ENCODE results near the gene KDM5C. TPM values are rescaled to one million over a fixed set of nuclear protein-coding genes. Genes with fewer than 3 reads are reported as not detected.

KDM5C gene
- total RNA-seq, 1 experiment from 2014 or later = 98.7 TPM

DNA sequence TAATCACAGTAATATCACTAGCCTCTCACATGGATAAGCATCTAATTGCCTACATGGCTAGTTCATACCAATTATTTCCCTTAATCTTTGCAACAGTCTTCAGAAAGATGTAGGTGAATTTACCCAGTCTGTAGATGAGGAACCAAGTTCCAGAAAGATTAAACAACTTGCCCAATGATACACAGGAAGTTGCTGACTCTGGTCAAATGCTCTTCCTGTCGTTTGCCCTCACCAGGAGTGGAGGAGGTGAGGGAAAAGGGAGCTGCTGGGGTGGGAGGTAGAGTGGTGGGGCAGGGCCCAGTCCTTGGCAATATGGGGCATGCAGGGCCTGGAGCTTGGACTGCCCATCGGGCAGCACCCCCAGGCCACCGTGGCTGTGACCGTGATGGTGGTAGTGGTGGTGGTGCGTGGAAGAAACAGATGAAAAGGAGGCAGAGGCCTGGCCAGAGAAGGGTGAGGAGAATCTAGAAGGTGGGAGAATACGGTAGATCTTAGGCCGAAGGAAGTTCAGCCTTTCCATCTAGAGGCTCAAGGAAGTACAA is 2.3 kb upstream of the KDM5C start:
- H3K4me2 ChIP-seq (ENCODE audit: insufficient read depth, insufficient read length, low read length) = no peak overlapping the region
- no peak overlapping the region for H3K4ac ChIP-seq (ENCODE audit: low read depth, low read length)
- no peak overlapping the region for H3K27ac ChIP-seq (ENCODE audit: insufficient read length, low read depth, low read length)
- no peak overlapping the region for H3T11ph ChIP-seq (ENCODE audit: low read length)
- H3K27me3 ChIP-seq (ENCODE audit: insufficient read depth, low read length) = no peaks in the 10 kb centered on the region
- no peak overlapping the region for H4K5ac ChIP-seq (ENCODE audit: insufficient read length, low read depth, low read length)
- WGBS (ENCODE audit: extremely low coverage, insufficient read length, low lambda C conversion rate) = no CpG with 5 or more reads among the region's 7 CpGs
- no peak overlapping the region for H2AFZ ChIP-seq (ENCODE audit: low read length)
- H3K27ac Mint-ChIP-seq = no peak overlapping the region
- no peak overlapping the region for H3K56ac ChIP-seq (ENCODE audit: insufficient read length, low read depth, low read length)
- TF ChIP-seq, protein P1, sequence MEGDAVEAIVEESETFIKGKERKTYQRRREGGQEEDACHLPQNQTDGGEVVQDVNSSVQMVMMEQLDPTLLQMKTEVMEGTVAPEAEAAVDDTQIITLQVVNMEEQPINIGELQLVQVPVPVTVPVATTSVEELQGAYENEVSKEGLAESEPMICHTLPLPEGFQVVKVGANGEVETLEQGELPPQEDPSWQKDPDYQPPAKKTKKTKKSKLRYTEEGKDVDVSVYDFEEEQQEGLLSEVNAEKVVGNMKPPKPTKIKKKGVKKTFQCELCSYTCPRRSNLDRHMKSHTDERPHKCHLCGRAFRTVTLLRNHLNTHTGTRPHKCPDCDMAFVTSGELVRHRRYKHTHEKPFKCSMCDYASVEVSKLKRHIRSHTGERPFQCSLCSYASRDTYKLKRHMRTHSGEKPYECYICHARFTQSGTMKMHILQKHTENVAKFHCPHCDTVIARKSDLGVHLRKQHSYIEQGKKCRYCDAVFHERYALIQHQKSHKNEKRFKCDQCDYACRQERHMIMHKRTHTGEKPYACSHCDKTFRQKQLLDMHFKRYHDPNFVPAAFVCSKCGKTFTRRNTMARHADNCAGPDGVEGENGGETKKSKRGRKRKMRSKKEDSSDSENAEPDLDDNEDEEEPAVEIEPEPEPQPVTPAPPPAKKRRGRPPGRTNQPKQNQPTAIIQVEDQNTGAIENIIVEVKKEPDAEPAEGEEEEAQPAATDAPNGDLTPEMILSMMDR (conservative IDR thresholded peaks at IDR 0.05) = no peak
- no peaks in the 10 kb centered on the region for H4K20me1 ChIP-seq (ENCODE audit: control insufficient read depth, insufficient read depth, insufficient read length)
- H3K4me3 Mint-ChIP-seq = peak overlapping the region in 1 of 2 experiments; percentile 2; a peak in 1 of 5 replicates
- peaks cover 22% of the 10 kb centered on the region; the same call in 1 of the 2 replicates for H3K79me2 ChIP-seq (ENCODE audit: insufficient read depth, low read length)
- H3K18ac ChIP-seq (ENCODE audit: insufficient read length, low read depth, low read length) = no peak overlapping the region
- H3K4me1 ChIP-seq (ENCODE audit: insufficient read depth, low read length) = peaks cover 8% of the 10 kb centered on the region; the same call in 1 of the 2 replicates
- peaks cover 53 to 69% of the 10 kb centered on the region in 2 experiments for H3K9me3 Mint-ChIP-seq
- H2BK20ac ChIP-seq (ENCODE audit: low read depth, low read length, poor library complexity, severe bottlenecking) = no peak overlapping the region
- H2BK15ac ChIP-seq (ENCODE audit: low read depth, low read length) = no peak overlapping the region
- peaks cover 16 to 21% of the 10 kb centered on the region in 2 experiments for H3K4me1 Mint-ChIP-seq
- no peak overlapping the region for H3K14ac ChIP-seq (ENCODE audit: insufficient read depth, low read length)
- H2BK12ac ChIP-seq (ENCODE audit: insufficient read length, low read depth, low read length) = no peak overlapping the region
- no peak overlapping the region for H4K8ac ChIP-seq (replicated peaks; ENCODE audit: insufficient read length, low read depth, low read length)
- peaks cover 8% of the 10 kb centered on the region for H3K23me2 ChIP-seq (ENCODE audit: insufficient read length, low read depth, low read length, poor library complexity, severe bottlenecking)
- H3K36me3 Mint-ChIP-seq (ENCODE audit: insufficient read depth in 1 of 3, low read depth in 3 of 3) = peaks cover 10 to 25% (median 21%) of the 10 kb centered on the region in 3 experiments; a peak in 6 of 7 replicates
- H3K9me3 ChIP-seq (ENCODE audit: control insufficient read depth, low read depth, low read length) = peaks cover 19% of the 10 kb centered on the region
- H2AK5ac ChIP-seq (ENCODE audit: insufficient read length, low read length) = no peak overlapping the region
- H4K91ac ChIP-seq (ENCODE audit: insufficient read length, low read depth, low read length) = no peak overlapping the region
- peaks cover 1% of the 10 kb centered on the region; the same call in 1 of the 2 replicates for H3K27me3 Mint-ChIP-seq (ENCODE audit: low read depth)
- no peak for DNase-seq
- no peak overlapping the region for H2BK5ac ChIP-seq (ENCODE audit: insufficient read length, low read length)
- no peak overlapping the region for H2BK120ac ChIP-seq (ENCODE audit: low read depth, low read length, poor library complexity, severe bottlenecking)
- peaks cover under 1% of the 10 kb centered on the region for H3K79me1 ChIP-seq (ENCODE audit: insufficient read depth, low read depth, low read length, poor library complexity, severe bottlenecking)
- no peak overlapping the region for H3K9ac ChIP-seq (ENCODE audit: extremely low read depth, insufficient read length, low read length)
- no peak overlapping the region for H3K23ac ChIP-seq (ENCODE audit: insufficient read length, low read depth, low read length)
